ENCODE data around the gene THRA. TPM values are rescaled to one million over a fixed set of nuclear protein-coding genes. Genes with fewer than 3 reads are reported as not detected.

The THRA gene
- total and polyA plus RNA-seq, 9 of the 15 experiments (the other 6 are each of a cell fraction or from before 2014, with no cell fraction given): 0.34 to 23.4 (median 12.7) TPM

DNA sequence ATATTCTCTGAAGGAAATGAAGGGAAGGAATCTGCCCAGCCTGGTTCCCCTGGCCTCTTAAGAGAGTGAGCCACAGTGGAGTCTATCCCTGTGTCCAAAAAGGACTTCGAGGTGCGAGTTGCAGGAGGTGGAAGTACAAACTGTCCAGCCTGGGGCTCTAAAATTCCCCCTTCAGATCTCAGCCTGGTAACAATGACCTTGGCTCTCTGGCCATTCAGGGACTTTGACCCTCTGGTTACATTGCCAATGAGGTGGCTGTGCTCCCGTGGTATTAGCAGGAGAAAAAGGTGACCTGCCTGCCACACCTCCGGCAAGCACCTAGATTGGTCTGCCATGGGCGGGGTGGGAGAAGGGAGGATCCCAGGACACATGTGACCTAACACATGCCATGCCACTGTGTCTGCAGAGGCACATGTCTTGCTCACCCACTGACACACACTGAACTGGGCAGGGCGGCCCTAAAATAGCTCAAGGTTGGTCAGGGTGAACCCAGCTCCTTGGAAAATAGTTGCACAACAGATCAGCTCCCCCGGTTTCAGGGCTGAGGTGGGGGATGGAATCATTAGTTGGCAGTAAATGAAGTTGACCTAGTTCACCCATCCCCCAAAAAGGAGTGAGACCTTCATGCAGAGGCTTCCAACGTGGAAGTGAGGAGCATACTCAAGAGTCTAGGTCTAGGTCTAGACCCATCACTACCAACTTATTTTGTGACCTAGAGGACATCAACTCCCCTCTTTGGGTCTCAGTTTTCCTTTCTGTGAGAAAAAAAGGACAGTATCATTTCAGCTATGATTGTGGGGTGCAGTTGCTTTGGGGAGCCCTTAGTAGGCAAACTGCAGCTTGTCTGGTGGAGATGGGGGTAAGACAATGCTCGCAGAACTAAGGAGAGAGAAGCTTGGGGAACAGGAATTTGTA is 35.4 kb downstream of the THRA start (continued):
- TF ChIP-seq POU5F1 (IDR thresholded peaks at IDR 0.05; ENCODE audit: borderline replicate concordance, low read depth, low read length, partially characterized antibody) (no peak), HDAC1 (IDR thresholded peaks at IDR 0.05) (no peak; a peak in 1 of 4 replicates), CBFA2T2 (conservative IDR thresholded peaks at IDR 0.05) (0 out of 2 replicates have a peak, but pooled peaks have one; percentile 6), DMBX1 (CRISPR knock-in tag; IDR thresholded peaks at IDR 0.05; ENCODE audit: borderline replicate concordance) (peak; percentile 50; the same call in 1 of the 2 replicates), KDM5B (IDR thresholded peaks at IDR 0.05; ENCODE audit: insufficient replicate concordance, low read depth, low read length) (no peak), TBL1XR1 (IDR thresholded peaks at IDR 0.05; ENCODE audit: low read length in 2 of 2) (no peak), MEF2D (tag; conservative IDR thresholded peaks at IDR 0.05; ENCODE audit: low read depth) (no peak), ASH1L (IDR thresholded peaks at IDR 0.05; ENCODE audit: borderline replicate concordance, low read depth, partially characterized antibody) (no peak), SUPT5H (IDR thresholded peaks at IDR 0.05) (0 out of 2 replicates have a peak, but pooled peaks have one; percentile 57), CAMTA2 (CRISPR knock-in tag; conservative IDR thresholded peaks at IDR 0.05) (no peak)
- TF ChIP-seq, protein P1, sequence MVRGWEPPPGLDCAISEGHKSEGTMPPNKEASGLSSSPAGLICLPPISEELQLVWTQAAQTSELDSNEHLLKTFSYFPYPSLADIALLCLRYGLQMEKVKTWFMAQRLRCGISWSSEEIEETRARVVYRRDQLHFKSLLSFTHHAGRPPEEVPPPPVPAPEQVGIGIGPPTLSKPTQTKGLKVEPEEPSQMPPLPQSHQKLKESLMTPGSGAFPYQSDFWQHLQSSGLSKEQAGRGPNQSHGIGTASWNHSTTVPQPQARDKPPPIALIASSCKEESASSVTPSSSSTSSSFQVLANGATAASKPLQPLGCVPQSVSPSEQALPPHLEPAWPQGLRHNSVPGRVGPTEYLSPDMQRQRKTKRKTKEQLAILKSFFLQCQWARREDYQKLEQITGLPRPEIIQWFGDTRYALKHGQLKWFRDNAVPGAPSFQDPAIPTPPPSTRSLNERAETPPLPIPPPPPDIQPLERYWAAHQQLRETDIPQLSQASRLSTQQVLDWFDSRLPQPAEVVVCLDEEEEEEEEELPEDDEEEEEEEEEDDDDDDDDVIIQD (CRISPR knock-in tag; IDR thresholded peaks at IDR 0.05): no peak
- TF ChIP-seq, protein P2, sequence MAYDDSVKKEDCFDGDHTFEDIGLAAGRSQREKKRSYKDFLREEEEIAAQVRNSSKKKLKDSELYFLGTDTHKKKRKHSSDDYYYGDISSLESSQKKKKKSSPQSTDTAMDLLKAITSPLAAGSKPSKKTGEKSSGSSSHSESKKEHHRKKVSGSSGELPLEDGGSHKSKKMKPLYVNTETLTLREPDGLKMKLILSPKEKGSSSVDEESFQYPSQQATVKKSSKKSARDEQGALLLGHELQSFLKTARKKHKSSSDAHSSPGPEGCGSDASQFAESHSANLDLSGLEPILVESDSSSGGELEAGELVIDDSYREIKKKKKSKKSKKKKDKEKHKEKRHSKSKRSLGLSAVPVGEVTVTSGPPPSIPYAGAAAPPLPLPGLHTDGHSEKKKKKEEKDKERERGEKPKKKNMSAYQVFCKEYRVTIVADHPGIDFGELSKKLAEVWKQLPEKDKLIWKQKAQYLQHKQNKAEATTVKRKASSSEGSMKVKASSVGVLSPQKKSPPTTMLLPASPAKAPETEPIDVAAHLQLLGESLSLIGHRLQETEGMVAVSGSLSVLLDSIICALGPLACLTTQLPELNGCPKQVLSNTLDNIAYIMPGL (CRISPR knock-in tag; IDR thresholded peaks at IDR 0.05): no peak
- TF ChIP-seq, protein P3, sequence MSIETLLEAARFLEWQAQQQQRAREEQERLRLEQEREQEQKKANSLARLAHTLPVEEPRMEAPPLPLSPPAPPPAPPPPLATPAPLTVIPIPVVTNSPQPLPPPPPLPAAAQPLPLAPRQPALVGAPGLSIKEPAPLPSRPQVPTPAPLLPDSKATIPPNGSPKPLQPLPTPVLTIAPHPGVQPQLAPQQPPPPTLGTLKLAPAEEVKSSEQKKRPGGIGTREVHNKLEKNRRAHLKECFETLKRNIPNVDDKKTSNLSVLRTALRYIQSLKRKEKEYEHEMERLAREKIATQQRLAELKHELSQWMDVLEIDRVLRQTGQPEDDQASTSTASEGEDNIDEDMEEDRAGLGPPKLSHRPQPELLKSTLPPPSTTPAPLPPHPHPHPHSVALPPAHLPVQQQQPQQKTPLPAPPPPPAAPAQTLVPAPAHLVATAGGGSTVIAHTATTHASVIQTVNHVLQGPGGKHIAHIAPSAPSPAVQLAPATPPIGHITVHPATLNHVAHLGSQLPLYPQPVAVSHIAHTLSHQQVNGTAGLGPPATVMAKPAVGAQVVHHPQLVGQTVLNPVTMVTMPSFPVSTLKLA (conservative IDR thresholded peaks at IDR 0.05): no peak
- TF ChIP-seq, protein P4, sequence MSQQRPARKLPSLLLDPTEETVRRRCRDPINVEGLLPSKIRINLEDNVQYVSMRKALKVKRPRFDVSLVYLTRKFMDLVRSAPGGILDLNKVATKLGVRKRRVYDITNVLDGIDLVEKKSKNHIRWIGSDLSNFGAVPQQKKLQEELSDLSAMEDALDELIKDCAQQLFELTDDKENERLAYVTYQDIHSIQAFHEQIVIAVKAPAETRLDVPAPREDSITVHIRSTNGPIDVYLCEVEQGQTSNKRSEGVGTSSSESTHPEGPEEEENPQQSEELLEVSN (IDR thresholded peaks at IDR 0.05; ENCODE audit: borderline replicate concordance in 1 of 2, extremely low read depth in 1 of 2, insufficient read depth in 1 of 2, insufficient read length in 1 of 2, low read depth in 1 of 2, low read length in 1 of 2, poor library complexity in 1 of 2, severe bottlenecking in 1 of 2): peak; percentile 46 to 54
- TF ChIP-seq, protein P5, sequence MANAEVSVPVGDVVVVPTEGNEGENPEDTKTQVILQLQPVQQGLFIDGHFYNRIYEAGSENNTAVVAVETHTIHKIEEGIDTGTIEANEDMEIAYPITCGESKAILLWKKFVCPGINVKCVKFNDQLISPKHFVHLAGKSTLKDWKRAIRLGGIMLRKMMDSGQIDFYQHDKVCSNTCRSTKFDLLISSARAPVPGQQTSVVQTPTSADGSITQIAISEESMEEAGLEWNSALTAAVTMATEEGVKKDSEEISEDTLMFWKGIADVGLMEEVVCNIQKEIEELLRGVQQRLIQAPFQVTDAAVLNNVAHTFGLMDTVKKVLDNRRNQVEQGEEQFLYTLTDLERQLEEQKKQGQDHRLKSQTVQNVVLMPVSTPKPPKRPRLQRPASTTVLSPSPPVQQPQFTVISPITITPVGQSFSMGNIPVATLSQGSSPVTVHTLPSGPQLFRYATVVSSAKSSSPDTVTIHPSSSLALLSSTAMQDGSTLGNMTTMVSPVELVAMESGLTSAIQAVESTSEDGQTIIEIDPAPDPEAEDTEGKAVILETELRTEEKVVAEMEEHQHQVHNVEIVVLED (CRISPR knock-in tag; IDR thresholded peaks at IDR 0.05): no peak
- TF ChIP-seq, protein P6, sequence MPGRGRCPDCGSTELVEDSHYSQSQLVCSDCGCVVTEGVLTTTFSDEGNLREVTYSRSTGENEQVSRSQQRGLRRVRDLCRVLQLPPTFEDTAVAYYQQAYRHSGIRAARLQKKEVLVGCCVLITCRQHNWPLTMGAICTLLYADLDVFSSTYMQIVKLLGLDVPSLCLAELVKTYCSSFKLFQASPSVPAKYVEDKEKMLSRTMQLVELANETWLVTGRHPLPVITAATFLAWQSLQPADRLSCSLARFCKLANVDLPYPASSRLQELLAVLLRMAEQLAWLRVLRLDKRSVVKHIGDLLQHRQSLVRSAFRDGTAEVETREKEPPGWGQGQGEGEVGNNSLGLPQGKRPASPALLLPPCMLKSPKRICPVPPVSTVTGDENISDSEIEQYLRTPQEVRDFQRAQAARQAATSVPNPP (IDR thresholded peaks at IDR 0.05; ENCODE audit: borderline replicate concordance, insufficient read depth, insufficient read length): no peak

Data from K562 (cell line).